GM19324 (cell line): Measurements from ENCODE around the gene TM4SF20.

Source experiments
- ATAC-seq: cut with Tn5 transposase; IDR thresholded peaks from one replicate; pipeline ENCODE4 v1.9.1; 2021; ENCODE audit warnings: mild to moderate bottlenecking, moderate library complexity; ENCODE audit not compliant: unreplicated experiment, low FRiP score

Gene TM4SF20

GRCh38 chr2:227324642-227324994 is 54.5 kb downstream of the TM4SF20 start:
- no peak for ATAC-seq

GRCh38 chr2:227323818-227324217 is 55.3 kb downstream of the TM4SF20 start:
- no peak for ATAC-seq

- ATAC-seq: no peak
Observed at GRCh38 chr2:227322530-227323205, 56.4 kb downstream of the TM4SF20 start.

- ATAC-seq: no peak
Observed at GRCh38 chr2:227320305-227321094, 58.6 kb downstream of the TM4SF20 start.

- no peak for ATAC-seq
Observed at GRCh38 chr2:227317834-227318233, 61.3 kb downstream of the TM4SF20 start.

GRCh38 chr2:227313310-227313709 is 65.8 kb downstream of the TM4SF20 start:
- no peak for ATAC-seq

DNA sequence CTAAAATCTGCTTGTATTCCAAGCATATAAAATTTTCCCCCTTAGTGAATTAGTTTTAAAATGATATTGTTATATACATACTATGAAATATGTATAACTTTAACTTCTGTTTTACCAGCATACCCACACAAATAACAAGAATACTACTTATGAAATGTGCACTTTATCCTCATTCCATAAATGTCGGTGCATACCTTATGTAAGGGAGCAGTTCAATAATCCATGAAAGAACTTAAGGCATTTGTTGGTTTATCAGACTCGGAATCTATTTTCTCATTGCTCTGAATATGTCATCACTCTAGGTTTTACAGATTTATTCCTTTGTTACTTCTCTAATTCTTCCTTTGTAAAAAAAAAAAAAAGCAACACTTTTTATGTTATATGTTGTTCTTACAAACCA is 66.5 kb downstream of the TM4SF20 start:
- ATAC-seq: no peak
